Right atrium auricular region (tissue), 2 donors: ENCODE results near the gene RIPPLY1. TPM values are rescaled to one million over a fixed set of nuclear protein-coding genes. Genes with fewer than 3 reads are reported as not detected.

Experiments used
- DNase-seq: peaks from one replicate; pipeline ENCODE4 v3.0.0-alpha.2; 2019; ENCODE audit warnings: low spot score
- H3K27ac ChIP-seq, 2 donors: fragments of 200-600 bp; sonication (generic); 1 replicate in 1 of 2; 2 replicates in 1 of 2; pipeline ENCODE4 v1.5.1; 2016 to 2019
- H3K27me3 ChIP-seq, 2 donors: fragments of 200-600 bp; sonication (generic); one replicate each; pipeline versions ENCODE4 v1.5.1 to v1.6.0; 2017 to 2019
- H3K36me3 ChIP-seq: fragments of 200-600 bp; sonication (generic); one replicate; pipeline ENCODE4 v1.5.1; 2016
- H3K4me1 ChIP-seq, 2 donors: fragments of 200-600 bp; sonication (generic); one replicate each; pipeline versions ENCODE4 v1.5.1 to v1.6.0; 2017 to 2019
- H3K4me3 ChIP-seq, 2 donors: fragments of 200-600 bp; sonication (generic); 1 replicate in 1 of 2; 2 replicates in 1 of 2; pipeline ENCODE4 v1.5.1; 2017 to 2019; ENCODE audit warnings: mild to moderate bottlenecking in 1 of 2, moderate library complexity in 1 of 2
- H3K9me3 ChIP-seq, 2 donors: fragments of 200-600 bp; sonication (generic); one replicate each; pipeline ENCODE4 v1.5.1; 2019
- CTCF ChIP-seq, 2 donors: fragments of 200-600 bp; sonication (generic); IDR thresholded peaks; one replicate each; pipeline ENCODE4 v1.5.1; 2019; ENCODE audit warnings: antibody characterized with exemption in 2 of 2
- total RNA-seq, 2 donors: library from RNA; depleted of rRNA; stranded (reverse); fragments of >200 nt; gene quantifications; one replicate each; pipeline ENCODE4 v1.1.0, GENCODE V29; 2016

Gene RIPPLY1
- not detected for total RNA-seq

GRCh38 chrX:106903291-106903824 lies at the start of gene RIPPLY1:
Gene RIPPLY1, minus strand, starts transcription at chrX:106903341. Its CDS starts 54 bp downstream, at chrX:106903287.
- TF ChIP-seq CTCF (IDR thresholded peaks at IDR 0.05), result no peak
- Histone ChIP-seq H3K4me1 (no peaks in the 10 kb centered on the region), H3K9me3 (no peaks in the 10 kb centered on the region), H3K27me3 (no peaks in the 10 kb centered on the region), H3K36me3 (no peaks in the 10 kb centered on the region), H3K27ac (no peak within 1 kb of the TSS), H3K4me3 (no peak within 1 kb of the TSS)
- no peak for DNase-seq

DNA sequence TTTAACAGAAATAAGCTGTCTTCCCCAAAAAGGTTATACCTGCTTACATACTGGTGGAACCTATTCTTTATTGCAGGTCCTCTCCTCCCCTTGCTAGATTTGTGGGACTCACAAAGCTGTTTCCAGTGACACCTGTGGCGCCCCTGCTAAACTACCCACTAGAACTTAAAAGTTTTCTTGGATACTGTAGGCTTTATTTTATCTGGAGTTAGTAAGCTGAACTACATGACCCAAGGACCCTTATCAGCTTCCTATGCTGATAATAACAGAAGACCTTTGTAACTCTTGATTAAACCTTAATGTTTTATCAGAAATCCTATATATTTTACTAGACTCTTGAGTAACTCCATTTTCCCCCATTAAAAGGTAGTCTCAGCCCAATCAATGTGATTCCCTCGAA lies 49.4 kb upstream of the RIPPLY1 start:
- H3K4me3 ChIP-seq, result no peak overlapping the region
- H3K27ac ChIP-seq, result no peak overlapping the region
- no peak for DNase-seq
- no peaks in the 10 kb centered on the region for H3K9me3 ChIP-seq
- no peaks in the 10 kb centered on the region for H3K36me3 ChIP-seq
- H3K4me1 ChIP-seq, result no peaks in the 10 kb centered on the region
- no peak for TF ChIP-seq CTCF (IDR thresholded peaks at IDR 0.05)
- H3K27me3 ChIP-seq, result no peaks in the 10 kb centered on the region

GRCh38 chrX:106952089-106952488 lies 48.9 kb upstream of the RIPPLY1 start:
- no peaks in the 10 kb centered on the region for H3K4me1 ChIP-seq
- no peak overlapping the region for H3K4me3 ChIP-seq
- H3K36me3 ChIP-seq, result no peaks in the 10 kb centered on the region
- no peak for TF ChIP-seq CTCF (IDR thresholded peaks at IDR 0.05)
- no peak for DNase-seq
- no peaks in the 10 kb centered on the region for H3K9me3 ChIP-seq
- H3K27ac ChIP-seq, result no peak overlapping the region
- H3K27me3 ChIP-seq, result no peaks in the 10 kb centered on the region

GRCh38 chrX:106951230-106951629 lies 48.1 kb upstream of the RIPPLY1 start:
- Histone ChIP-seq H3K9me3 (no peaks in the 10 kb centered on the region), H3K36me3 (no peaks in the 10 kb centered on the region), H3K27ac (no peak overlapping the region), H3K4me1 (no peaks in the 10 kb centered on the region), H3K27me3 (no peaks in the 10 kb centered on the region), H3K4me3 (no peak overlapping the region)
- TF ChIP-seq CTCF (IDR thresholded peaks at IDR 0.05), result no peak
- DNase-seq, result no peak

- no peaks in the 10 kb centered on the region for H3K9me3 ChIP-seq
- no peak overlapping the region for H3K27ac ChIP-seq
- no peak overlapping the region for H3K4me3 ChIP-seq
- no peaks in the 10 kb centered on the region for H3K36me3 ChIP-seq
- H3K27me3 ChIP-seq, result no peaks in the 10 kb centered on the region
- DNase-seq, result no peak
- TF ChIP-seq CTCF (IDR thresholded peaks at IDR 0.05), result no peak
- no peaks in the 10 kb centered on the region for H3K4me1 ChIP-seq
These were observed 47.2 kb upstream of the RIPPLY1 start for GRCh38 chrX:106950381-106950780.

- H3K27me3 ChIP-seq, result no peaks in the 10 kb centered on the region
- no peaks in the 10 kb centered on the region for H3K36me3 ChIP-seq
- no peak for TF ChIP-seq CTCF (IDR thresholded peaks at IDR 0.05)
- no peak overlapping the region for H3K27ac ChIP-seq
- DNase-seq, result no peak
- no peaks in the 10 kb centered on the region for H3K9me3 ChIP-seq
- H3K4me3 ChIP-seq, result no peak overlapping the region
- no peaks in the 10 kb centered on the region for H3K4me1 ChIP-seq
These were observed 46.2 kb upstream of the RIPPLY1 start for GRCh38 chrX:106949366-106949765.
